ENCODE data around the gene LHFPL3. TPM values are rescaled to one million over a fixed set of nuclear protein-coding genes. Genes with fewer than 3 reads are reported as not detected.

LHFPL3 gene
- total and polyA plus RNA-seq, 9 donors, result 0.04 to 0.53 (median 0.27) TPM; not detected in 4

GRCh38 chr7:104444017-104444416 lies 115.6 kb downstream of the LHFPL3 start:
- H3K4me1 ChIP-seq (ENCODE audit: insufficient read depth), result no peaks in the 10 kb centered on the region
- TF ChIP-seq CTCF (IDR thresholded peaks at IDR 0.05) (no peak), POLR2A (IDR thresholded peaks at IDR 0.05) (no peak), EP300 (IDR thresholded peaks at IDR 0.05) (no peak)
- no peaks in the 10 kb centered on the region for H3K27me3 ChIP-seq
- no peak for DNase-seq
- intact Hi-C loops (cut with DNase I), result no loop called here
- 78 to 83% (median 78%) methylated on average over 1 of the region's 1 CpG for WGBS, 3 donors
- H3K9me3 ChIP-seq, result no peaks in the 10 kb centered on the region
- no peaks in the 10 kb centered on the region for H3K36me3 ChIP-seq
- H3K4me3 ChIP-seq, result no peak overlapping the region
- H3K27ac ChIP-seq, result no peak overlapping the region

- Histone ChIP-seq H3K27me3 (no peaks in the 10 kb centered on the region), H3K4me1 (ENCODE audit: insufficient read depth) (no peaks in the 10 kb centered on the region), H3K27ac (no peak overlapping the region), H3K36me3 (no peaks in the 10 kb centered on the region), H3K9me3 (no peaks in the 10 kb centered on the region), H3K4me3 (no peak overlapping the region)
- intact Hi-C loops (cut with DNase I), result no loop called here
- 74 to 82% (median 78%) methylated on average over 1 of the region's 1 CpG for WGBS, 3 donors
- TF ChIP-seq CTCF (IDR thresholded peaks at IDR 0.05), result no peak
- no peak for TF ChIP-seq EP300 (IDR thresholded peaks at IDR 0.05)
- TF ChIP-seq POLR2A (IDR thresholded peaks at IDR 0.05), result no peak
- no peak for DNase-seq
Observed at GRCh38 chr7:104445393-104445792, 117.0 kb downstream of the LHFPL3 start.

GRCh38 chr7:104450861-104451260 lies 122.5 kb downstream of the LHFPL3 start:
- DNase-seq, result no peak
- WGBS, 3 donors, result 67 to 75% (median 70%) methylated on average over 5 of the region's 5 CpGs
- Histone ChIP-seq H3K4me3 (no peak overlapping the region), H3K27me3 (no peaks in the 10 kb centered on the region), H3K4me1 (ENCODE audit: insufficient read depth) (no peaks in the 10 kb centered on the region), H3K9me3 (no peaks in the 10 kb centered on the region), H3K27ac (no peak overlapping the region), H3K36me3 (no peaks in the 10 kb centered on the region)
- no peak for TF ChIP-seq CTCF (IDR thresholded peaks at IDR 0.05)
- TF ChIP-seq EP300 (IDR thresholded peaks at IDR 0.05), result no peak
- TF ChIP-seq POLR2A (IDR thresholded peaks at IDR 0.05), result no peak
- intact Hi-C loops (cut with DNase I), result no loop called here

- no peak for TF ChIP-seq POLR2A (IDR thresholded peaks at IDR 0.05)
- TF ChIP-seq CTCF (IDR thresholded peaks at IDR 0.05), result no peak
- no peak for TF ChIP-seq EP300 (IDR thresholded peaks at IDR 0.05)
- H3K4me3 ChIP-seq, result no peak overlapping the region
- no peaks in the 10 kb centered on the region for H3K4me1 ChIP-seq (ENCODE audit: insufficient read depth)
- DNase-seq, result no peak
- WGBS, 3 donors, result 39 to 56% (median 48%) methylated on average over 3 of the region's 3 CpGs
- H3K27me3 ChIP-seq, result no peaks in the 10 kb centered on the region
- H3K9me3 ChIP-seq, result no peaks in the 10 kb centered on the region
- no peaks in the 10 kb centered on the region for H3K36me3 ChIP-seq
- intact Hi-C loops (cut with DNase I), result no loop called here
- H3K27ac ChIP-seq, result no peak overlapping the region
Observed at GRCh38 chr7:104453190-104453589, 124.8 kb downstream of the LHFPL3 start.

- TF ChIP-seq POLR2A (IDR thresholded peaks at IDR 0.05) (no peak), EP300 (IDR thresholded peaks at IDR 0.05) (no peak), CTCF (IDR thresholded peaks at IDR 0.05) (no peak)
- no peak for DNase-seq
- no peaks in the 10 kb centered on the region for H3K9me3 ChIP-seq
- H3K36me3 ChIP-seq, result no peaks in the 10 kb centered on the region
- no peaks in the 10 kb centered on the region for H3K27me3 ChIP-seq
- H3K27ac ChIP-seq, result no peak overlapping the region
- no peaks in the 10 kb centered on the region for H3K4me1 ChIP-seq (ENCODE audit: insufficient read depth)
- intact Hi-C loops (cut with DNase I), result no loop called here
- no peak overlapping the region for H3K4me3 ChIP-seq
- WGBS, 3 donors, result 73 to 78% (median 75%) methylated on average over 3 of the region's 3 CpGs
Observed at GRCh38 chr7:104458875-104459274, 130.5 kb downstream of the LHFPL3 start.
